Neural cell (in vitro differentiated cells): Measurements from ENCODE around the gene TMEM255B.

Experiments used
- EP300 ChIP-seq: fragments of 450-650 bp; conservative IDR thresholded peaks from 2 replicates; pipeline ENCODE4 v1.6.1; 2014; ENCODE audit warnings: antibody characterized with exemption, mild to moderate bottlenecking, moderate library complexity; ENCODE audit not compliant: poor library complexity, severe bottlenecking
- EZH2 ChIP-seq: fragments of 200-600, 300-800 bp; shearing (Covaris generic), sonication (generic); IDR thresholded peaks from 2 replicates; pipeline ENCODE4 v1.6.1; 2014; ENCODE audit warnings: antibody characterized with exemption, low read length, borderline replicate concordance, mild to moderate bottlenecking; ENCODE audit not compliant: insufficient read depth, poor library complexity, severe bottlenecking
- POLR2AphosphoS5 ChIP-seq: IDR thresholded peaks from 2 replicates; pipeline ENCODE4 v1.6.1; 2012
- SMC3 ChIP-seq: fragments of 450-650 bp; conservative IDR thresholded peaks from 2 replicates; pipeline ENCODE4 v1.6.1; 2014; ENCODE audit warnings: antibody characterized with exemption, mild to moderate bottlenecking, moderate library complexity; ENCODE audit not compliant: poor library complexity
- TAF1 ChIP-seq: IDR thresholded peaks from 2 replicates; pipeline ENCODE4 v1.6.1; 2012; ENCODE audit warnings: low read depth
- TF ChIP-seq, protein P1 (sequence below): IDR thresholded peaks from 2 replicates; pipeline ENCODE4 v1.6.1; 2012; ENCODE audit warnings: borderline replicate concordance
- TF ChIP-seq, protein P2 (sequence below): fragments of 450-650 bp; IDR thresholded peaks from 2 replicates; pipeline ENCODE4 v1.5.1; 2014; ENCODE audit warnings: antibody characterized with exemption, mild to moderate bottlenecking, moderate library complexity; ENCODE audit not compliant: poor library complexity, severe bottlenecking

DNA sequence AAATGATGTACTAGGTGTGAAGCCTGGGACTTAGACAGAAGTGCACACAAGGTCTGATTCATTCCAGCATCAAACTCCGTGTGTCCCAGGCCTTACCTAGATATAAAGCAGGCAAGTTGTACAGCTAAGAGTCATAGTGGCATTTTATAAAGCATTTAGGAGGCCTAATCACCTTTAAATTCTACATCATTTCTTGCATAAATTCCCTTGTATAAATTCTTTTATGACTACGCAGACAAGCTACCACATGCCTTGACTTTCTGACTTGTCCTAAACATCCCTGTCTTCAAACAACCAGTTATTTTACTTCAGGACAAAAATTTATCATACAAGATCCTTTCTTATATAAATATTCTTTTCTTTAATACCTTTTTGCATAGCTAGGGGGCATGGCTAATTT, 22.5 kb downstream of the TMEM255B start:
- no peak for TF ChIP-seq EZH2
- TF ChIP-seq, protein P1, sequence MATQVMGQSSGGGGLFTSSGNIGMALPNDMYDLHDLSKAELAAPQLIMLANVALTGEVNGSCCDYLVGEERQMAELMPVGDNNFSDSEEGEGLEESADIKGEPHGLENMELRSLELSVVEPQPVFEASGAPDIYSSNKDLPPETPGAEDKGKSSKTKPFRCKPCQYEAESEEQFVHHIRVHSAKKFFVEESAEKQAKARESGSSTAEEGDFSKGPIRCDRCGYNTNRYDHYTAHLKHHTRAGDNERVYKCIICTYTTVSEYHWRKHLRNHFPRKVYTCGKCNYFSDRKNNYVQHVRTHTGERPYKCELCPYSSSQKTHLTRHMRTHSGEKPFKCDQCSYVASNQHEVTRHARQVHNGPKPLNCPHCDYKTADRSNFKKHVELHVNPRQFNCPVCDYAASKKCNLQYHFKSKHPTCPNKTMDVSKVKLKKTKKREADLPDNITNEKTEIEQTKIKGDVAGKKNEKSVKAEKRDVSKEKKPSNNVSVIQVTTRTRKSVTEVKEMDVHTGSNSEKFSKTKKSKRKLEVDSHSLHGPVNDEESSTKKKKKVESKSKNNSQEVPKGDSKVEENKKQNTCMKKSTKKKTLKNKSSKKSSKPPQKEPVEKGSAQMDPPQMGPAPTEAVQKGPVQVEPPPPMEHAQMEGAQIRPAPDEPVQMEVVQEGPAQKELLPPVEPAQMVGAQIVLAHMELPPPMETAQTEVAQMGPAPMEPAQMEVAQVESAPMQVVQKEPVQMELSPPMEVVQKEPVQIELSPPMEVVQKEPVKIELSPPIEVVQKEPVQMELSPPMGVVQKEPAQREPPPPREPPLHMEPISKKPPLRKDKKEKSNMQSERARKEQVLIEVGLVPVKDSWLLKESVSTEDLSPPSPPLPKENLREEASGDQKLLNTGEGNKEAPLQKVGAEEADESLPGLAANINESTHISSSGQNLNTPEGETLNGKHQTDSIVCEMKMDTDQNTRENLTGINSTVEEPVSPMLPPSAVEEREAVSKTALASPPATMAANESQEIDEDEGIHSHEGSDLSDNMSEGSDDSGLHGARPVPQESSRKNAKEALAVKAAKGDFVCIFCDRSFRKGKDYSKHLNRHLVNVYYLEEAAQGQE, result no peak
- TF ChIP-seq, protein P2, sequence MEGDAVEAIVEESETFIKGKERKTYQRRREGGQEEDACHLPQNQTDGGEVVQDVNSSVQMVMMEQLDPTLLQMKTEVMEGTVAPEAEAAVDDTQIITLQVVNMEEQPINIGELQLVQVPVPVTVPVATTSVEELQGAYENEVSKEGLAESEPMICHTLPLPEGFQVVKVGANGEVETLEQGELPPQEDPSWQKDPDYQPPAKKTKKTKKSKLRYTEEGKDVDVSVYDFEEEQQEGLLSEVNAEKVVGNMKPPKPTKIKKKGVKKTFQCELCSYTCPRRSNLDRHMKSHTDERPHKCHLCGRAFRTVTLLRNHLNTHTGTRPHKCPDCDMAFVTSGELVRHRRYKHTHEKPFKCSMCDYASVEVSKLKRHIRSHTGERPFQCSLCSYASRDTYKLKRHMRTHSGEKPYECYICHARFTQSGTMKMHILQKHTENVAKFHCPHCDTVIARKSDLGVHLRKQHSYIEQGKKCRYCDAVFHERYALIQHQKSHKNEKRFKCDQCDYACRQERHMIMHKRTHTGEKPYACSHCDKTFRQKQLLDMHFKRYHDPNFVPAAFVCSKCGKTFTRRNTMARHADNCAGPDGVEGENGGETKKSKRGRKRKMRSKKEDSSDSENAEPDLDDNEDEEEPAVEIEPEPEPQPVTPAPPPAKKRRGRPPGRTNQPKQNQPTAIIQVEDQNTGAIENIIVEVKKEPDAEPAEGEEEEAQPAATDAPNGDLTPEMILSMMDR, result no peak
- TF ChIP-seq SMC3, result no peak
- TF ChIP-seq EP300, result no peak
- no peak for TF ChIP-seq POLR2AphosphoS5
- no peak for TF ChIP-seq TAF1
